GM21737 (cell line): ENCODE data around the gene TBX15.

Source experiments
- ATAC-seq: cut with Tn5 transposase; IDR thresholded peaks from one replicate; pipeline ENCODE4 v1.9.1; 2021; ENCODE audit warnings: mild to moderate bottlenecking, moderate library complexity; ENCODE audit not compliant: unreplicated experiment

Gene TBX15

GRCh38 chr1:118899340-118899739 lies 88.8 kb downstream of the TBX15 start:
- no peak for ATAC-seq

- ATAC-seq: no peak
Measured at GRCh38 chr1:118898712-118899111, 89.4 kb downstream of the TBX15 start.

- ATAC-seq: no peak
Measured at GRCh38 chr1:118896416-118896815, 91.7 kb downstream of the TBX15 start.

- ATAC-seq: no peak
Measured at GRCh38 chr1:118894836-118895235, 93.3 kb downstream of the TBX15 start.

GRCh38 chr1:118890851-118891384 lies 97.2 kb downstream of the TBX15 start:
- no peak for ATAC-seq

- no peak for ATAC-seq
Measured at GRCh38 chr1:118884946-118885345, 103.2 kb downstream of the TBX15 start.

GRCh38 chr1:118881751-118882150 lies 106.4 kb downstream of the TBX15 start:
- ATAC-seq: no peak

GRCh38 chr1:118878661-118879060 lies 109.5 kb downstream of the TBX15 start:
- ATAC-seq: no peak

GRCh38 chr1:118877668-118878396 lies 110.3 kb downstream of the TBX15 start:
- ATAC-seq: no peak

- no peak for ATAC-seq
Measured at GRCh38 chr1:118871582-118872171, 116.5 kb downstream of the TBX15 start.

GRCh38 chr1:118868387-118868786 lies 119.8 kb downstream of the TBX15 start:
- no peak for ATAC-seq

GRCh38 chr1:118866330-118866729 lies 121.8 kb downstream of the TBX15 start:
- ATAC-seq: no peak

- ATAC-seq: no peak
Measured at GRCh38 chr1:118863688-118864087, 124.5 kb downstream of the TBX15 start.

GRCh38 chr1:118862755-118863154 lies 125.4 kb downstream of the TBX15 start:
- no peak for ATAC-seq

- no peak for ATAC-seq
Measured at GRCh38 chr1:118861216-118861615, 126.9 kb downstream of the TBX15 start.

- ATAC-seq: no peak
Measured at GRCh38 chr1:118859999-118860398, 128.1 kb downstream of the TBX15 start.

- ATAC-seq: no peak
Measured at GRCh38 chr1:118846443-118846842, 141.7 kb downstream of the TBX15 start.

GRCh38 chr1:118842452-118843201 lies 145.5 kb downstream of the TBX15 start:
- ATAC-seq: no peak

- ATAC-seq: no peak
Measured at GRCh38 chr1:118841521-118841920, 146.6 kb downstream of the TBX15 start.
